DND-41 (cell line): Measurements from ENCODE around the gene ATAD3B.

ENCODE experiments used
- ATAC-seq: fragments of 200-7000 bp; cut with Tn5 transposase; 3 replicates; pipeline ENCODE4 v1.9.1; 2021; ENCODE audit warnings: low read depth; ENCODE audit not compliant: insufficient read depth
- DNase-seq: peaks from one replicate; pipeline ENCODE4 v3.0.0-alpha.2; 2020
- H2AFZ ChIP-seq: 2 replicates; pipeline ENCODE4 v1.6.0; 2012; ENCODE audit warnings: low read depth, low read length
- H3K27ac ChIP-seq: 2 replicates; pipeline ENCODE4 v1.5.1; 2012; ENCODE audit warnings: low read length, inconsistent platforms
- H3K27me3 ChIP-seq: fragments of 200-600 bp; sonication (generic); 2 replicates; pipeline ENCODE4 v1.6.0; 2012; ENCODE audit warnings: low read length, mild to moderate bottlenecking, inconsistent platforms; ENCODE audit not compliant: insufficient read depth, poor library complexity
- H3K36me3 ChIP-seq: 2 replicates; pipeline ENCODE4 v1.5.1; 2012; ENCODE audit warnings: low read length, inconsistent platforms; ENCODE audit not compliant: insufficient read depth
- H3K4me1 ChIP-seq: 2 replicates; pipeline ENCODE4 v1.5.1; 2012; ENCODE audit warnings: mild to moderate bottlenecking, low read length; ENCODE audit not compliant: insufficient read depth
- H3K4me2 ChIP-seq: 2 replicates; pipeline ENCODE4 v1.6.0; 2012; ENCODE audit warnings: mild to moderate bottlenecking, moderate library complexity, low read length, inconsistent platforms; ENCODE audit not compliant: insufficient read depth
- H3K4me3 ChIP-seq, 2 experiments: fragments of 200-600 bp in 1 of 2; shearing (Covaris generic) in 1 of 2; 2 replicates each; pipeline ENCODE4 v1.5.1; 2012 to 2016; ENCODE audit warnings: inconsistent platforms in 2 of 2, low read length in 2 of 2, mild to moderate bottlenecking in 2 of 2, low read depth in 1 of 2, moderate library complexity in 1 of 2
- H3K79me2 ChIP-seq: 2 replicates; pipeline ENCODE4 v1.6.0; 2012; ENCODE audit warnings: low read length, inconsistent platforms; ENCODE audit not compliant: insufficient read depth
- H3K9ac ChIP-seq: 2 replicates; pipeline ENCODE4 v1.6.0; 2012; ENCODE audit warnings: low read depth, mild to moderate bottlenecking, inconsistent platforms, low read length, moderate library complexity
- H3K9me3 ChIP-seq: 2 replicates; pipeline ENCODE4 v1.5.1; 2012; ENCODE audit warnings: low read length, moderate library complexity, mild to moderate bottlenecking, inconsistent platforms; ENCODE audit not compliant: insufficient read depth, severe bottlenecking
- H4K20me1 ChIP-seq: 2 replicates; pipeline ENCODE4 v1.6.0; 2012; ENCODE audit warnings: low read length; ENCODE audit not compliant: insufficient read depth
- CTCF ChIP-seq: IDR thresholded peaks from 2 replicates; pipeline ENCODE4 v1.5.1; 2012; ENCODE audit warnings: borderline replicate concordance, low read length, moderate library complexity, mild to moderate bottlenecking; ENCODE audit not compliant: poor library complexity, severe bottlenecking; ENCODE audit errors: extremely low read depth
- EZH2 ChIP-seq: IDR thresholded peaks from 3 replicates; pipeline ENCODE4 v1.6.1; 2012; ENCODE audit warnings: borderline replicate concordance, low read depth, mild to moderate bottlenecking, moderate library complexity, low read length, inconsistent platforms; ENCODE audit not compliant: severe bottlenecking

Gene ATAD3B

GRCh38 chr1:1536938-1537546 is 65.5 kb downstream of the ATAD3B start:
- Histone ChIP-seq H3K36me3 (peaks cover 45% of the 10 kb centered on the region), H3K9me3 (no peaks in the 10 kb centered on the region), H3K9ac (no peak overlapping the region), H3K4me1 (no peaks in the 10 kb centered on the region), H3K79me2 (no peaks in the 10 kb centered on the region), H3K4me2 (no peak overlapping the region), H2AFZ (no peak overlapping the region), H4K20me1 (peaks cover 22% of the 10 kb centered on the region), H3K27me3 (no peaks in the 10 kb centered on the region), H3K4me3 (no peak overlapping the region), H3K27ac (no peak overlapping the region)
- DNase-seq: no peak
- ATAC-seq: no peak
- no peak for TF ChIP-seq EZH2

GRCh38 chr1:1537626-1538250 is 66.2 kb downstream of the ATAD3B start:
- H2AFZ ChIP-seq: no peak overlapping the region
- H3K9me3 ChIP-seq: no peaks in the 10 kb centered on the region
- H4K20me1 ChIP-seq: peaks cover 25% of the 10 kb centered on the region
- H3K79me2 ChIP-seq: no peaks in the 10 kb centered on the region
- H3K27me3 ChIP-seq: no peaks in the 10 kb centered on the region
- H3K4me2 ChIP-seq: no peak overlapping the region
- H3K4me1 ChIP-seq: no peaks in the 10 kb centered on the region
- no peak overlapping the region for H3K9ac ChIP-seq
- TF ChIP-seq CTCF (no peak), EZH2 (no peak)
- no peak overlapping the region for H3K27ac ChIP-seq
- no peak overlapping the region for H3K4me3 ChIP-seq
- DNase-seq: no peak
- H3K36me3 ChIP-seq: peaks cover 47% of the 10 kb centered on the region
- ATAC-seq: no peak

GRCh38 chr1:1538334-1538733 is 66.8 kb downstream of the ATAD3B start:
- Histone ChIP-seq H3K9me3 (no peaks in the 10 kb centered on the region), H3K4me1 (no peaks in the 10 kb centered on the region), H3K9ac (no peak overlapping the region), H3K36me3 (peaks cover 53% of the 10 kb centered on the region), H3K27me3 (no peaks in the 10 kb centered on the region), H3K27ac (no peak overlapping the region), H3K4me2 (no peak overlapping the region), H2AFZ (no peak overlapping the region), H3K4me3 (no peak overlapping the region), H3K79me2 (no peaks in the 10 kb centered on the region), H4K20me1 (peaks cover 31% of the 10 kb centered on the region)
- TF ChIP-seq CTCF (no peak), EZH2 (no peak)
- no peak for DNase-seq
- ATAC-seq: no peak

- DNase-seq (no peak), ATAC-seq (no peak)
- Histone ChIP-seq H3K27me3 (no peaks in the 10 kb centered on the region), H3K4me2 (no peak overlapping the region), H3K4me1 (no peaks in the 10 kb centered on the region), H3K36me3 (peaks cover 59% of the 10 kb centered on the region), H2AFZ (no peak overlapping the region), H3K4me3 (no peak overlapping the region), H3K27ac (no peak overlapping the region), H3K79me2 (no peaks in the 10 kb centered on the region), H3K9me3 (no peaks in the 10 kb centered on the region), H4K20me1 (peaks cover 36% of the 10 kb centered on the region), H3K9ac (no peak overlapping the region)
- TF ChIP-seq EZH2 (no peak), CTCF (no peak)
Observed at GRCh38 chr1:1538989-1539309, 67.4 kb downstream of the ATAD3B start.
